Endothelial cell of umbilical vein (primary cell): ENCODE measurements around the gene SCAMP1. TPM values are rescaled to one million over a fixed set of nuclear protein-coding genes. Genes with fewer than 3 reads are reported as not detected.

Source experiments
- BruUV-seq: library from RNA; stranded (reverse); fragments of 400-500 nt; replicated peaks from 2 replicates; lab custom pipeline; 2021; lab: Mats Ljungman, UMichigan
- CTCF ChIA-PET: fragments of 300-600, 350-600 bp; sonication (Branson Sonifier 250); formaldehyde crosslinking; loops from one replicate; lab custom pipeline; 2021; ENCODE audit warnings: antibody characterized with exemption, inconsistent platforms; lab: Charles Lee
- POLR2A ChIA-PET: fragments of 300-600, 350-600 bp; sonication (Branson Sonifier 250); formaldehyde crosslinking; loops from one replicate; lab custom pipeline; 2021; ENCODE audit warnings: antibody characterized with exemption, inconsistent platforms; lab: Charles Lee
- DNase-seq: peaks from one replicate; pipeline ENCODE4 v3.0.0-alpha.2; 2011; ENCODE audit warnings: low read depth, low spot score
- FAIRE-seq: peaks from 2 replicates; lab custom pipeline; 2011; peaks lifted over from hg19 to GRCh38; lab: Jason Lieb, UNC
- H2AFZ ChIP-seq: 2 replicates; pipeline ENCODE4 v1.6.0; 2012; ENCODE audit warnings: low read depth, low read length, control low read depth, inconsistent platforms
- H3K27ac ChIP-seq: 2 replicates; pipeline ENCODE4 v1.5.1; 2011; ENCODE audit warnings: low read depth, mild to moderate bottlenecking, control low read depth, low read length, moderate library complexity; ENCODE audit not compliant: insufficient read depth
- H3K27me3 ChIP-seq, 2 experiments: 2 replicates each; pipeline versions ENCODE4 v1.6.0 to v1.6.1; 2011; ENCODE audit warnings: low read length in 2 of 2, mixed read lengths in 1 of 2; ENCODE audit not compliant: control insufficient read depth in 2 of 2, insufficient read depth in 2 of 2
- H3K36me3 ChIP-seq, 2 experiments: 2 replicates in 1 of 2; 3 replicates in 1 of 2; pipeline ENCODE4 v1.5.1; 2011; ENCODE audit warnings: low read length in 2 of 2, mild to moderate bottlenecking in 1 of 2, moderate library complexity in 1 of 2; ENCODE audit not compliant: control insufficient read depth in 2 of 2, insufficient read depth in 2 of 2; ENCODE audit errors: extremely low read depth in 1 of 2
- H3K4me1 ChIP-seq: 3 replicates; pipeline ENCODE4 v1.5.1; 2011; ENCODE audit warnings: mild to moderate bottlenecking, low read length; ENCODE audit not compliant: control insufficient read depth, insufficient read depth; ENCODE audit errors: extremely low read depth
- H3K4me2 ChIP-seq: 2 replicates; pipeline ENCODE4 v1.6.1; 2011; ENCODE audit warnings: low read length, control low read depth, mixed read lengths; ENCODE audit not compliant: insufficient read depth
- H3K4me3 ChIP-seq, 3 experiments: fragments of 200-600 bp in 1 of 3; sonication (generic), shearing (Covaris generic) in 1 of 3; replicated peaks in 1 of 3; 2 replicates each; pipeline ENCODE4 v1.5.1; 2011 to 2016; ENCODE audit warnings: control low read depth in 3 of 3, low read length in 3 of 3, mild to moderate bottlenecking in 2 of 3, inconsistent platforms in 1 of 3, low read depth in 1 of 3, moderate library complexity in 1 of 3; ENCODE audit not compliant: insufficient read depth in 1 of 3
- H3K79me2 ChIP-seq: 2 replicates; pipeline ENCODE4 v1.6.0; 2012; ENCODE audit warnings: low read length, inconsistent platforms; ENCODE audit not compliant: control insufficient read depth, insufficient read depth
- H3K9ac ChIP-seq: replicated peaks from 2 replicates; pipeline ENCODE3; 2011; ENCODE audit warnings: low read length, control low read depth; ENCODE audit not compliant: insufficient read depth; ENCODE audit errors: extremely low read depth
- H3K9me1 ChIP-seq: replicated peaks from 3 replicates; pipeline ENCODE4 v1.6.0; 2011; ENCODE audit warnings: mild to moderate bottlenecking, low read length; ENCODE audit not compliant: control insufficient read depth, insufficient read depth; ENCODE audit errors: extremely low read depth
- H3K9me3 ChIP-seq: replicated peaks from 2 replicates; pipeline ENCODE4 v1.5.1; 2012; ENCODE audit warnings: low read length, inconsistent platforms; ENCODE audit not compliant: control insufficient read depth, insufficient read depth
- H4K20me1 ChIP-seq: replicated peaks from 2 replicates; pipeline ENCODE3; 2011; ENCODE audit warnings: mild to moderate bottlenecking, low read length; ENCODE audit not compliant: control insufficient read depth, insufficient read depth; ENCODE audit errors: extremely low read depth
- CTCF ChIP-seq, 2 donors: IDR thresholded peaks; 1 replicate in 1 of 2; 2 replicates in 1 of 2; pipeline ENCODE4 v1.5.1; 2011; ENCODE audit warnings: low read length in 2 of 2, mild to moderate bottlenecking in 2 of 2, moderate library complexity in 2 of 2, control low read depth in 1 of 2, inconsistent platforms in 1 of 2, low read depth in 1 of 2; ENCODE audit not compliant: insufficient read depth in 1 of 2; ENCODE audit errors: extremely low read depth in 1 of 2
- EZH2 ChIP-seq: IDR thresholded peaks from 2 replicates; pipeline ENCODE4 v1.6.1; 2012; ENCODE audit warnings: borderline replicate concordance, low read depth, mild to moderate bottlenecking, moderate library complexity, low read length, inconsistent platforms; ENCODE audit not compliant: severe bottlenecking
- FOS ChIP-seq: IDR thresholded peaks from 2 replicates; pipeline ENCODE4 v1.6.1; 2011; ENCODE audit warnings: mild to moderate bottlenecking, low read length, moderate library complexity, borderline replicate concordance; ENCODE audit not compliant: insufficient read depth
- GATA2 ChIP-seq: IDR thresholded peaks from 2 replicates; pipeline ENCODE4 v1.7.0; 2011; ENCODE audit warnings: low read depth, mild to moderate bottlenecking, moderate library complexity, mixed read lengths, low read length; ENCODE audit not compliant: insufficient read length, insufficient read depth
- JUN ChIP-seq: IDR thresholded peaks from 2 replicates; pipeline ENCODE4 v1.6.1; 2011; ENCODE audit warnings: borderline replicate concordance, low read depth; ENCODE audit not compliant: insufficient read length, insufficient read depth
- MAX ChIP-seq: IDR thresholded peaks from 2 replicates; pipeline ENCODE4 v1.6.1; 2011; ENCODE audit not compliant: insufficient read depth, insufficient read length
- MYC ChIP-seq: IDR thresholded peaks from one replicate; pipeline ENCODE4 v1.6.1; 2011; ENCODE audit warnings: mild to moderate bottlenecking, low read depth, low read length
- POLR2A ChIP-seq: IDR thresholded peaks from 2 replicates; pipeline ENCODE4 v1.6.1; 2012; ENCODE audit warnings: low read depth, mild to moderate bottlenecking, control low read depth, low read length
- POLR2AphosphoS5 ChIP-seq: IDR thresholded peaks from 2 replicates; pipeline ENCODE4 v1.6.1; 2012; ENCODE audit warnings: low read depth, mild to moderate bottlenecking, control low read depth, low read length, moderate library complexity; ENCODE audit not compliant: insufficient read depth
- dilution Hi-C: fragments of 300-500 bp; cut with MboI; formaldehyde crosslinking; loops from one replicate; pipeline ENCODE4 v1.15.0; 2019; ENCODE audit warnings: low sequenced_read_pairs; ENCODE audit not compliant: extremely low pct_ligation_motif_present
- intact Hi-C: fragments of 100-400 bp; cut with micrococcal nuclease; formaldehyde crosslinking; loops from one replicate; pipeline ENCODE4 v1.10.0; 2022
- polyA plus RNA-seq, 4 experiments: library from polyadenylated mRNA; depleted of rRNA in 3 of 4; stranded (reverse) in 3 of 4; unstranded in 1 of 4; fragments of >200 nt; gene quantifications; 2 replicates each; pipeline versions ENCODE4 v1.2.1 to v1.2.3, GENCODE V29; 2011 to 2012; ENCODE audit warnings: missing spikeins in 1 of 4
- total RNA-seq: library from RNA; stranded (reverse); gene quantifications from 2 replicates; pipeline ENCODE4 v1.2.3, GENCODE V29; 2021

The SCAMP1 gene
- total and polyA plus RNA-seq, 2 donors (not counting 3 experiments of a cell fraction or from before 2014, with no cell fraction given): 13.7 to 29.0 TPM

GRCh38 chr5:78373231-78373630 is 12.8 kb downstream of the SCAMP1 start:
- ChIA-PET CTCF (interaction anchor here (1.2 to 1.8 kb wide), 2 partner anchors 11 to 12 kb away, joined by 3 read pairs; partner anchors contain the start of gene SCAMP1), POLR2A (no interaction called here)
- Histone ChIP-seq H3K36me3 (no peaks in the 10 kb centered on the region), H3K9me3 (no peaks in the 10 kb centered on the region), H3K9me1 (no peaks in the 10 kb centered on the region), H4K20me1 (peaks cover 3% of the 10 kb centered on the region), H3K4me1 (no peaks in the 10 kb centered on the region), H3K27ac (no peak overlapping the region), H3K4me2 (no peak overlapping the region), H3K27me3 (no peaks in the 10 kb centered on the region), H3K4me3 (no peak overlapping the region), H3K79me2 (peaks cover 19% of the 10 kb centered on the region), H3K9ac (no peak overlapping the region), H2AFZ (no peak overlapping the region)
- dilution Hi-C loops: no loop called here
- intact Hi-C loops: no loop called here
- DNase-seq (no peak), FAIRE-seq (no peak)
- TF ChIP-seq EZH2 (no peak), FOS (no peak), MAX (no peak), POLR2AphosphoS5 (no peak), JUN (no peak), GATA2 (no peak), POLR2A (no peak)
- BruUV-seq: no TSS peak

- TF ChIP-seq FOS: no peak
- TF ChIP-seq EZH2: no peak
- no peak for TF ChIP-seq JUN
- no peak for TF ChIP-seq POLR2A
- TF ChIP-seq CTCF (IDR thresholded peaks at IDR 0.05; ENCODE audit: extremely low read depth in 1 of 2, insufficient read depth in 1 of 2, low read depth in 1 of 2, low read length in 2 of 2): no peak
- no peak for TF ChIP-seq MYC
- no peak for TF ChIP-seq GATA2
- TF ChIP-seq MAX: no peak
- no peak for TF ChIP-seq POLR2AphosphoS5
- POLR2A ChIA-PET: no interaction called here
- H3K27ac ChIP-seq: no peak overlapping the region
- no peak for DNase-seq
- H3K4me3 ChIP-seq: no peak overlapping the region
- no peaks in the 10 kb centered on the region for H3K9me3 ChIP-seq
- intact Hi-C loops: no loop called here
- H3K9me1 ChIP-seq: no peaks in the 10 kb centered on the region
- no peaks in the 10 kb centered on the region for H3K4me1 ChIP-seq
- no peaks in the 10 kb centered on the region for H3K36me3 ChIP-seq
- H3K9ac ChIP-seq: no peak overlapping the region
- CTCF ChIA-PET: interaction anchor here (1.1 to 1.8 kb wide), 2 partner anchors 56 to 235 kb away, joined by 3 to 4 read pairs; no protein-coding TSS in a partner anchor
- no peak overlapping the region for H3K4me2 ChIP-seq
- FAIRE-seq: no peak
- peaks cover 7% of the 10 kb centered on the region for H3K79me2 ChIP-seq
- no peaks in the 10 kb centered on the region for H3K27me3 ChIP-seq
- dilution Hi-C loops: no loop called here
- BruUV-seq: no TSS peak
- peaks cover 3% of the 10 kb centered on the region for H4K20me1 ChIP-seq
- no peak overlapping the region for H2AFZ ChIP-seq
Measured at GRCh38 chr5:78376315-78376714, 15.9 kb downstream of the SCAMP1 start.
